Mucosa of descending colon (tissue), 3 donors: ENCODE measurements around the gene AGAP1. TPM values are rescaled to one million over a fixed set of nuclear protein-coding genes. Genes with fewer than 3 reads are reported as not detected.
A peak's percentile ranks its signal among the peaks of the same experiment; 100 is the strongest.

Experiments
- ATAC-seq: fragments of 200-7000 bp; cut with Tn5 transposase; one replicate; pipeline ENCODE4 v1.9.1; 2020; ENCODE audit warnings: mild to moderate bottlenecking, moderate library complexity
- DNase-seq, 3 donors: peaks; one replicate each; pipeline ENCODE4 v3.0.0-alpha.2; 2020
- H3K36me3 ChIP-seq: fragments of 200-600 bp; one replicate; pipeline ENCODE4 v1.8.0; 2021; ENCODE audit warnings: low read depth, mild to moderate bottlenecking
- H3K4me1 ChIP-seq: fragments of 200-600 bp; one replicate; pipeline ENCODE4 v1.8.0; 2021; ENCODE audit warnings: low read depth, mild to moderate bottlenecking
- H3K4me3 ChIP-seq: fragments of 200-600 bp; one replicate; pipeline ENCODE4 v1.8.0; 2021; ENCODE audit warnings: mild to moderate bottlenecking
- H3K9me3 ChIP-seq: fragments of 200-600 bp; one replicate; pipeline ENCODE4 v1.8.0; 2021; ENCODE audit warnings: mild to moderate bottlenecking
- intact Hi-C, 2 donors: fragments of 100-400 bp; cut with DNase I in 1 of 2; cut with micrococcal nuclease in 1 of 2; formaldehyde crosslinking; loops; one replicate each; pipeline versions ENCODE4 v1.11.0 to v1.11.1; 2022; cut with DNase I, micrococcal nuclease
- total RNA-seq, 3 donors: library from RNA; stranded (reverse); fragmentation: NEBNext Ultra II Directional in 2 of 3; extraction: Animal tissue kit (Norgen Biotek cat#: 25700) in 2 of 3; gene quantifications; one replicate each; pipeline versions ENCODE4 v1.2.1 to v1.2.4, GENCODE V29; 2021 to 2023
- TF ChIP-seq, protein P1 (sequence below): fragments of 200-600 bp; IDR thresholded peaks from one replicate; pipeline ENCODE4 v1.8.0; 2022; ENCODE audit warnings: antibody characterized with exemption, mild to moderate bottlenecking
- donor health status: DM: no; HTN: no; CAD: no; lungs with moderate emphysema.
- donor health status: DM: no; HTN: no; CAD: no.
- donor health status: DM: no; HTN: yes; CAD: no.

Gene AGAP1
- total RNA-seq, 3 donors from 2014 or later, result 68.1 to 112 (median 88.9) TPM

DNA sequence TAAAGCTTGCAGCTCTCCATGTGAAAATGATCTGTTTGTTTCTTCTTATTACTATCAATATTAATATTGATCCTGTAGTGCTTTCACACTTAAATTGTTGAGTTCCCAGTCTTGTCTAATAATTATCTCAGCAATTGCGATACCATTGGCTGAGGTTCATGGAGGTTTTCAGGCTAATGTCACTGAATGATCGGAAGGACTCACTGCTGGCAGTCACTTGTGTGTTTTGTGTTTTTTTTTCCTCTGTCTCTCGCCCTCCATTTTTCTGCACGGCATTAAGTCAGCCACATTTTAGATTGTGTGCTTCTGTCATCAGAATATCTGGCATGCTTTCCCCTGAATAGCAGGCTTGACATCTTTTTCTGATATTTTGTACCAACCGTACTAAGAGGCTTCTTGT is 43.7 kb downstream of the AGAP1 start:
- intact Hi-C loops, result no loop called here
- Histone ChIP-seq H3K4me3 (no peak overlapping the region), H3K9me3 (no peaks in the 10 kb centered on the region), H3K4me1 (peaks cover 32% of the 10 kb centered on the region), H3K36me3 (no peaks in the 10 kb centered on the region)
- TF ChIP-seq, protein P1, sequence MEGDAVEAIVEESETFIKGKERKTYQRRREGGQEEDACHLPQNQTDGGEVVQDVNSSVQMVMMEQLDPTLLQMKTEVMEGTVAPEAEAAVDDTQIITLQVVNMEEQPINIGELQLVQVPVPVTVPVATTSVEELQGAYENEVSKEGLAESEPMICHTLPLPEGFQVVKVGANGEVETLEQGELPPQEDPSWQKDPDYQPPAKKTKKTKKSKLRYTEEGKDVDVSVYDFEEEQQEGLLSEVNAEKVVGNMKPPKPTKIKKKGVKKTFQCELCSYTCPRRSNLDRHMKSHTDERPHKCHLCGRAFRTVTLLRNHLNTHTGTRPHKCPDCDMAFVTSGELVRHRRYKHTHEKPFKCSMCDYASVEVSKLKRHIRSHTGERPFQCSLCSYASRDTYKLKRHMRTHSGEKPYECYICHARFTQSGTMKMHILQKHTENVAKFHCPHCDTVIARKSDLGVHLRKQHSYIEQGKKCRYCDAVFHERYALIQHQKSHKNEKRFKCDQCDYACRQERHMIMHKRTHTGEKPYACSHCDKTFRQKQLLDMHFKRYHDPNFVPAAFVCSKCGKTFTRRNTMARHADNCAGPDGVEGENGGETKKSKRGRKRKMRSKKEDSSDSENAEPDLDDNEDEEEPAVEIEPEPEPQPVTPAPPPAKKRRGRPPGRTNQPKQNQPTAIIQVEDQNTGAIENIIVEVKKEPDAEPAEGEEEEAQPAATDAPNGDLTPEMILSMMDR, result no peak
- no peak for ATAC-seq
- no peak for DNase-seq

DNA sequence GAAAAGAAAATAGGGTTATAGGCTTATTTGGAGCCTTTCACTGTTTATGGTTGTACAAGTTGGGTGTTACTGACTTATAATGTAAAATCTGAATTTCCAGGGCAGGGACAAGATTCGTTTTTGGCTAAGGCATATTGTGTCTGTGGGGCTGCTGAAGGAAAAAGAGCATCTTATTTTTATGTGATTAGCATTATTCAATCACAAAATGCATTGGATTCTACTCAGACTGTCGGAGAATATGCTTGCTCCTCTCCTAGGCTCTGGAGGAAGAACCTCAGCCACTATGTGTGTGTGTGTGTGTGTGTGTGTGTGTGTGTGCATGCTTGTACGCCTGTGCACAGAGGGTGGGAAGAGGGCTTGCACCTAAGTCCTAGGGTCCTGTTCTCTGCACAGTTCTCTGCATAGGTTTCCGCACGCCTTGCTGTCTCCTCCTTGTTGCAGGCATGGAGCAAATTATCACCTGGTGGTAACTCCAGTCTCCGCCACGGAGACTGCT is 44.3 kb downstream of the AGAP1 start:
- no peak for ATAC-seq
- Histone ChIP-seq H3K4me3 (no peak overlapping the region), H3K9me3 (no peaks in the 10 kb centered on the region), H3K4me1 (peaks cover 34% of the 10 kb centered on the region), H3K36me3 (no peaks in the 10 kb centered on the region)
- DNase-seq, result peak in 2 of 3 donors; percentile 22 to 30
- intact Hi-C loops, result no loop called here
- TF ChIP-seq, protein P1, result no peak

DNA sequence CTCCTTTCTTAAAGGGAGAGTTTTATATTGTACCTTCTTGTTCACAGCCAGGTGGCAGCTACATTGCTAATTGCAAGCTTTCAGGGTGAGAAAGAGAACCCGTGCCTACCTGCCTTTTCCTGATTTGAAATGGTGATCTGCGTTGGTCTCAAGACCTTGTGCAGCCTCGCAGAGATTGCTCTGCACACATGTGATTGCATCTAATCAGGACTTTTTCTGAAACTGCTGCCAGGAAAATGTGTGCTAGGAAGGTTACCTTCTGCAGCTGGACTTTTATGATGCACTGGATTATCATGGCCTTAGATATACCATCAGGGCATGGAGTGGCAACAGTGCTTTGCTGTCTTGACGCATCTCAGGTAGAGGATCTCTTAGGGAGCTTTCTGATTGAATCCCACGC is 45.1 kb downstream of the AGAP1 start:
- DNase-seq (peak in 2 of 3 donors; percentile 14 to 15), ATAC-seq (peak; percentile 11)
- intact Hi-C loops, result no loop called here
- TF ChIP-seq, protein P1, result no peak
- H3K9me3 ChIP-seq, result no peaks in the 10 kb centered on the region
- no peak overlapping the region for H3K4me3 ChIP-seq
- H3K36me3 ChIP-seq, result no peaks in the 10 kb centered on the region
- peaks cover 41% of the 10 kb centered on the region for H3K4me1 ChIP-seq

DNA sequence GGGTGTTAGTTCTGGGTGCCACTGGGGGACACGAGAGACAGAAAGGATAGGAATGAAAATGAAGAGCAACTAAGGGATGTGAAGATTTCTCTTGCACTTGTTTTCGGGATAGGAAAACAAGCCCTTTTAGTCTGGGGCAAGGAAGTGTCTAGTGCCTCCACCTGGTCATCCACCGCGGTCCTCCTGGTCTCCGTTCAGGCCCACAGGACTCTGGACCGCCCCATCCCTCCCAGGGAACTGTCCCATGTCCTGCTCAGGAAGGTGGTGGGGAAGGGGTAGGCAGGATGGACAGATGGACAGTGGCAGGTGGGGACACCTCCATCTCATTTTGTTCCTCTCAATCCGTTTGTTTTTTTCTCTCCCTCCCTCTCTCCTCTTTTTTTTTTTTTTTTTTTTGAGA is 45.9 kb downstream of the AGAP1 start:
- DNase-seq (peak in 2 of 3 donors; percentile 4 to 36), ATAC-seq (no peak)
- TF ChIP-seq, protein P1, result no peak
- intact Hi-C loops, result no loop called here
- Histone ChIP-seq H3K4me3 (no peak overlapping the region), H3K9me3 (no peaks in the 10 kb centered on the region), H3K36me3 (no peaks in the 10 kb centered on the region), H3K4me1 (peaks cover 41% of the 10 kb centered on the region)

DNA sequence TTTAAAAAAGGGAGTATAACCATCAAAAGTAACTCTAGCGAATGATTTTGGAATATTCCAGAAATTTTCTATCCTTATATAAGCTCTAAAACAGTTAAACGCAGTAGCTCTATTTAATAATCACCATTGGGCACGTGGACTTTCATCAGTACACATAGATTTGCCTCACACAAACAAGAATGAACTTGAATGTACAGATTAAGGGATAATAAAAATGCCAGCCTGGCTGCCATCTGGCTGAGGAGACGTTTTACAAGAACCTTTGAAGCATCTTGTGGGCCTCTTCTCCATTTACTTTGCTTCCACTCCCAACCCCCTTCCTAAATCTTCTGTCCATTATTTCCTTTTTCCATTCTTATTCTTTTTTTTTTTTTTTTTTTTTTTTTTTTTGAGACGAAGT is 47.2 kb downstream of the AGAP1 start:
- TF ChIP-seq, protein P1, result no peak
- H3K4me3 ChIP-seq, result no peak overlapping the region
- H3K36me3 ChIP-seq, result no peaks in the 10 kb centered on the region
- intact Hi-C loops, result no loop called here
- H3K9me3 ChIP-seq, result no peaks in the 10 kb centered on the region
- DNase-seq, result peak in 2 of 3 donors; percentile 27 to 74
- peaks cover 44% of the 10 kb centered on the region for H3K4me1 ChIP-seq
- peak; percentile 42 for ATAC-seq
